PC-3 (cell line): ENCODE results near the gene REPS2. TPM values are rescaled to one million over a fixed set of nuclear protein-coding genes. Genes with fewer than 3 reads are reported as not detected.

ENCODE experiments used
- ATAC-seq: fragments of 200-7000 bp; cut with Tn5 transposase; 2 replicates; pipeline ENCODE4 v1.9.1; 2020; ENCODE audit warnings: mild to moderate bottlenecking, moderate library complexity
- BruUV-seq: library from RNA; stranded (reverse); fragments of 400-500 nt; replicated peaks from 2 replicates; lab custom pipeline; 2021; lab: Mats Ljungman, UMichigan
- CTCF ChIA-PET: fragments of 300-600 bp; sonication (Branson Sonifier 250); formaldehyde crosslinking; loops from one replicate; lab custom pipeline; 2022; ENCODE audit warnings: antibody characterized with exemption; lab: Charles Lee
- POLR2A ChIA-PET: fragments of 300-600 bp; sonication (Branson Sonifier 250); formaldehyde crosslinking; loops from one replicate; lab custom pipeline; 2022; ENCODE audit warnings: antibody characterized with exemption; ENCODE audit not compliant: unreplicated experiment; lab: Charles Lee
- DNase-seq: peaks from one replicate; pipeline ENCODE4 v3.0.0-alpha.2; 2015
- H2AFZ ChIP-seq: fragments of 300-600 bp; sonication (generic); 2 replicates; pipeline ENCODE4 v1.6.0; 2016; ENCODE audit warnings: antibody characterized with exemption, low read length
- H3F3A ChIP-seq: fragments of 300-600 bp; sonication (generic); one replicate; pipeline ENCODE4 v1.6.0; 2017; ENCODE audit warnings: antibody characterized with exemption, low read length, control low read depth, mild to moderate bottlenecking; ENCODE audit not compliant: unreplicated experiment
- H3K27ac ChIP-seq: fragments of 300-600 bp; sonication (generic); 2 replicates; pipeline ENCODE4 v1.5.1; 2016; ENCODE audit warnings: mild to moderate bottlenecking, low read length
- H3K27me3 ChIP-seq: fragments of 300-600 bp; sonication (generic); 2 replicates; pipeline ENCODE4 v1.6.1; 2016; ENCODE audit warnings: low read length, mixed read lengths
- H3K36me3 ChIP-seq: fragments of 300-600 bp; sonication (generic); 2 replicates; pipeline ENCODE4 v1.6.1; 2016; ENCODE audit warnings: low read depth, mixed run types, low read length, mixed read lengths
- H3K4me1 ChIP-seq: fragments of 300-600 bp; sonication (generic); 2 replicates; pipeline ENCODE4 v1.5.1; 2016; ENCODE audit warnings: low read length; ENCODE audit not compliant: insufficient read depth
- H3K4me2 ChIP-seq: fragments of 300-600 bp; sonication (generic); 2 replicates; pipeline ENCODE4 v1.6.0; 2016; ENCODE audit warnings: low read length
- H3K4me3 ChIP-seq: fragments of 300-600 bp; sonication (generic); 2 replicates; pipeline ENCODE4 v1.5.1; 2016; ENCODE audit warnings: mild to moderate bottlenecking, low read length, mixed read lengths
- H3K79me2 ChIP-seq: fragments of 300-600 bp; sonication (generic); 2 replicates; pipeline ENCODE4 v1.6.1; 2017; ENCODE audit warnings: low read length, mixed read lengths
- H3K9ac ChIP-seq: fragments of 300-600 bp; sonication (generic); 2 replicates; pipeline ENCODE4 v1.6.0; 2016; ENCODE audit warnings: mild to moderate bottlenecking, low read length
- H3K9me2 ChIP-seq: fragments of 300-600 bp; sonication (generic); replicated peaks from 2 replicates; pipeline ENCODE4 v1.6.1; 2016; ENCODE audit warnings: mixed run types, low read length, mixed read lengths
- H3K9me3 ChIP-seq: fragments of 300-600 bp; sonication (generic); 2 replicates; pipeline ENCODE4 v1.6.1; 2016; ENCODE audit warnings: low read length, mixed read lengths
- H4K20me1 ChIP-seq: fragments of 300-600 bp; sonication (generic); 2 replicates; pipeline ENCODE4 v1.6.1; 2016; ENCODE audit warnings: low read length, mixed read lengths
- EZH2 ChIP-seq: fragments of 300-600 bp; sonication (generic); IDR thresholded peaks from one replicate; pipeline ENCODE4 v1.6.1; 2017; ENCODE audit warnings: antibody characterized with exemption, mild to moderate bottlenecking, low read length; ENCODE audit not compliant: unreplicated experiment
- EZH2phosphoT487 ChIP-seq: fragments of 300-600 bp; sonication (generic); IDR thresholded peaks from 2 replicates; pipeline ENCODE4 v1.6.1; 2018; ENCODE audit warnings: mild to moderate bottlenecking, antibody characterized with exemption, low read length, borderline replicate concordance
- intact Hi-C: fragments of 100-400 bp; cut with micrococcal nuclease; formaldehyde crosslinking; loops from 2 replicates; pipeline ENCODE4 v1.9.0; 2023
- total RNA-seq: library from RNA; depleted of rRNA; stranded (reverse); fragments of >200 nt; gene quantifications from 2 replicates; pipeline ENCODE4 v1.2.3, GENCODE V29; 2014
- TF ChIP-seq, protein P1 (sequence below): fragments of 300-600 bp; sonication (generic); conservative IDR thresholded peaks from 2 replicates; pipeline ENCODE4 v1.5.1; 2017; ENCODE audit warnings: antibody characterized with exemption, low read depth, mild to moderate bottlenecking, low read length

The REPS2 gene
- total RNA-seq, 1 experiment from 2014 or later: 6.3 TPM

DNA sequence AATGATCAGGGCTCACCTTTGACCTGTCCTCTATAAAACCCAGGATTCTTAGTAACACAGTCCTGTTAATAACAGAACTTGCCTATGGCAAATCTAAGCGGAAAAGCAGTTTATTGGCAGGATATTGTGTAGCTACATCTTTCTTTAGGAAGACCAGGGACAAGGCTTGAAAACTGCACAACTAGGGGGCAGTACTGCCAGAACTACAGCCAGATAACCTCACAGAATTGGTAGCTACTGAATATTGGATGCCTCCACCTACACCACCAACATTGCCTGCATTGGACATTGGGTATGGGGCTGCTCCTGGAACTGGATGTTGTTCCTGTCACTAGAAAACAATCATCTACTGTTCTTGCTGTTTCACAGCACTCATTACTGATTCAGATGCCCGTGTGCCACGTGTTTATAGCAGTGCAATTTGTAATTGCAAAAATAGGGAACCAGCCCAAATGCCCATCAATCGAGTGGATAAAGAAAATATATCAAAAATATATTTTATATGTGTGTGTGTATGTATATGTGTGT is 47.4 kb downstream of the REPS2 start:
- no peaks in the 10 kb centered on the region for H3K27me3 ChIP-seq
- no peaks in the 10 kb centered on the region for H3K9me2 ChIP-seq
- DNase-seq: peak; percentile 4
- H3K4me3 ChIP-seq: no peak overlapping the region
- no peaks in the 10 kb centered on the region for H3K9me3 ChIP-seq
- H3K36me3 ChIP-seq: no peaks in the 10 kb centered on the region
- no peak overlapping the region for H3K4me2 ChIP-seq
- no peak overlapping the region for H3K27ac ChIP-seq
- ChIA-PET CTCF (interaction anchor here (0.6 kb wide), 1 partner anchor 41 kb away, joined by 3 read pairs; no protein-coding TSS in a partner anchor), POLR2A (interaction anchor here (0.5 kb wide), 1 partner anchor 1083 kb away, joined by 3 read pairs; no protein-coding TSS in a partner anchor)
- H3K79me2 ChIP-seq: no peaks in the 10 kb centered on the region
- no peak overlapping the region for H3K9ac ChIP-seq
- H3K4me1 ChIP-seq: no peaks in the 10 kb centered on the region
- no peaks in the 10 kb centered on the region for H3F3A ChIP-seq
- intact Hi-C loops: no loop called here
- BruUV-seq: no TSS peak
- TF ChIP-seq, protein P1, sequence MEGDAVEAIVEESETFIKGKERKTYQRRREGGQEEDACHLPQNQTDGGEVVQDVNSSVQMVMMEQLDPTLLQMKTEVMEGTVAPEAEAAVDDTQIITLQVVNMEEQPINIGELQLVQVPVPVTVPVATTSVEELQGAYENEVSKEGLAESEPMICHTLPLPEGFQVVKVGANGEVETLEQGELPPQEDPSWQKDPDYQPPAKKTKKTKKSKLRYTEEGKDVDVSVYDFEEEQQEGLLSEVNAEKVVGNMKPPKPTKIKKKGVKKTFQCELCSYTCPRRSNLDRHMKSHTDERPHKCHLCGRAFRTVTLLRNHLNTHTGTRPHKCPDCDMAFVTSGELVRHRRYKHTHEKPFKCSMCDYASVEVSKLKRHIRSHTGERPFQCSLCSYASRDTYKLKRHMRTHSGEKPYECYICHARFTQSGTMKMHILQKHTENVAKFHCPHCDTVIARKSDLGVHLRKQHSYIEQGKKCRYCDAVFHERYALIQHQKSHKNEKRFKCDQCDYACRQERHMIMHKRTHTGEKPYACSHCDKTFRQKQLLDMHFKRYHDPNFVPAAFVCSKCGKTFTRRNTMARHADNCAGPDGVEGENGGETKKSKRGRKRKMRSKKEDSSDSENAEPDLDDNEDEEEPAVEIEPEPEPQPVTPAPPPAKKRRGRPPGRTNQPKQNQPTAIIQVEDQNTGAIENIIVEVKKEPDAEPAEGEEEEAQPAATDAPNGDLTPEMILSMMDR: peak; percentile 50
- TF ChIP-seq EZH2: no peak
- no peak for TF ChIP-seq EZH2phosphoT487
- no peak for ATAC-seq
- H4K20me1 ChIP-seq: no peaks in the 10 kb centered on the region
- no peak overlapping the region for H2AFZ ChIP-seq

DNA sequence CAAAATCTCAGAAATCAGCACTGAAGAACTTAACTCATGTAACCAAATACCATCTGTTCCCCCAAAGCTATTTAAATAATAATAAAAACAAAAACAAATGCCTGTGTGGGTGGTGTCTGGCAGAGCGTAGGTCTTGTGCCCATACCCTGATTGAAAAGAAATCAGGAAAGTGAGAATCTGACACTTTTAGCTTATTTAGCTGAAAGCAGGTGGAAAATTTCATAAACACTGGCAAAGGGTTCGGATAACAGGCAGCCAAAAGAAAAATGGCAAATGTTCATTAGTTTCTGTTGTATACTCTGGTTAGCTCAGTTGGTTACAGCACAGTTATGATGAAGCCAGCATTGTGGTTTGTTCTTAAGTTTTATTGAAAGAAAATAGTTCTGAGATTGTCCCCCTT is 48.3 kb downstream of the REPS2 start:
- Histone ChIP-seq H4K20me1 (no peaks in the 10 kb centered on the region), H3K27me3 (no peaks in the 10 kb centered on the region), H3K36me3 (no peaks in the 10 kb centered on the region), H3K27ac (no peak overlapping the region), H3F3A (no peaks in the 10 kb centered on the region), H3K9ac (no peak overlapping the region), H3K4me2 (no peak overlapping the region), H3K4me1 (no peaks in the 10 kb centered on the region), H3K79me2 (no peaks in the 10 kb centered on the region), H3K4me3 (no peak overlapping the region), H3K9me3 (no peaks in the 10 kb centered on the region), H2AFZ (no peak overlapping the region), H3K9me2 (no peaks in the 10 kb centered on the region)
- TF ChIP-seq EZH2phosphoT487 (no peak), EZH2 (no peak)
- TF ChIP-seq, protein P1: no peak
- ATAC-seq (no peak), DNase-seq (no peak)
- no TSS peak for BruUV-seq
- CTCF ChIA-PET: no interaction called here
- POLR2A ChIA-PET: no interaction called here
- intact Hi-C loops: no loop called here

DNA sequence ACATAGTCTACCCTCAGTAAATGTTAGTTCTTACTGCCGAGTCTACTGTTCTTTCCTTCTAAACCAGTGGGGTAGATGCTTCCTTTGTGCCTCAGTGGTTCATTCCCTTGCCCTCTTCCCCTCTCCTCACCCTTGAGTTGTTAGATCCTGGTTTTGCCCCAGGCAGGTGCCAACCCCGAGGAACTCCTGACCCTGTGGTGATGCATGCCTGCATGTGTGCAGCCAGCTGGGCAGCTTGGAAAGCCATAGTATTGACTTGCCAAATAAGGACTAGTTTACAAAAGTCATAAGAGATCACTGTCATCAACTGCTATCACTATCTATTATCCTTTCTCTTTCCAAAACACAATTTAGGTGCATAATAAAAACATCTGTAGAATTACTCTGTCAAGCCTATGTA is 50.9 kb downstream of the REPS2 start:
- CTCF ChIA-PET: no interaction called here

More for the DNA sequence above, 50.9 kb downstream of the REPS2 start:
- H3K27me3 ChIP-seq: no peaks in the 10 kb centered on the region
- no peaks in the 10 kb centered on the region for H4K20me1 ChIP-seq
- H3K4me3 ChIP-seq: no peak overlapping the region
- H3K9ac ChIP-seq: no peak overlapping the region
- no peaks in the 10 kb centered on the region for H3K9me3 ChIP-seq
- TF ChIP-seq, protein P1: no peak
- TF ChIP-seq EZH2: no peak
- TF ChIP-seq EZH2phosphoT487: no peak
- H3K4me1 ChIP-seq: no peaks in the 10 kb centered on the region
- DNase-seq: no peak
- intact Hi-C loops: no loop called here
- no peak overlapping the region for H3K27ac ChIP-seq
- H3K4me2 ChIP-seq: no peak overlapping the region
- no peaks in the 10 kb centered on the region for H3K36me3 ChIP-seq
- no TSS peak for BruUV-seq
- no peaks in the 10 kb centered on the region for H3F3A ChIP-seq
- ATAC-seq: no peak
- H2AFZ ChIP-seq: no peak overlapping the region
- H3K9me2 ChIP-seq: no peaks in the 10 kb centered on the region
- no peaks in the 10 kb centered on the region for H3K79me2 ChIP-seq
- POLR2A ChIA-PET: no interaction called here
